Measurements from ENCODE around the gene ADAD2. TPM values are rescaled to one million over a fixed set of nuclear protein-coding genes. Genes with fewer than 3 reads are reported as not detected.

ADAD2 gene
- total RNA-seq, 1 donor from 2014 or later, result not detected

Other genes with a start within 250 kb of the ADAD2 start
- gene OSGIN1, start 237.9 kb upstream of the ADAD2 start, total RNA-seq, result 0.60 and 0.79 TPM in 2 replicates
- gene NECAB2, start 222.9 kb upstream of the ADAD2 start, total RNA-seq, result 0.32 and 1.1 TPM in 2 replicates
- not detected in 2 replicates for gene SLC38A8, start 148.4 kb upstream of the ADAD2 start, total RNA-seq
- gene MBTPS1, start 74.2 kb upstream of the ADAD2 start, total RNA-seq, result 85.9 and 88.2 TPM in 2 replicates
- gene HSDL1, start 46.0 kb upstream of the ADAD2 start, total RNA-seq, result 26.5 and 29.2 TPM in 2 replicates
- gene DNAAF1, start 45.8 kb upstream of the ADAD2 start, total RNA-seq, result 0.30 and 0.38 TPM in 2 replicates
- gene TAF1C, start 4.1 kb upstream of the ADAD2 start, total RNA-seq, result 30.4 and 34.1 TPM in 2 replicates
- not detected in 2 replicates for gene KCNG4, start 48.9 kb downstream of the ADAD2 start, total RNA-seq
- 0.34 TPM in 1 of 2 replicates, not detected in the other for gene WFDC1, start 103.7 kb downstream of the ADAD2 start, total RNA-seq
- gene ATP2C2, start 177.4 kb downstream of the ADAD2 start, total RNA-seq, result 0.29 and 0.41 TPM in 2 replicates

Measured in astrocyte (in vitro differentiated cells and primary cell).